Thyroid gland (tissue), 4 donors: Measurements from ENCODE around the gene SPTBN1. TPM values are rescaled to one million over a fixed set of nuclear protein-coding genes. Genes with fewer than 3 reads are reported as not detected.

Experiments used
- DNase-seq, 2 donors: peaks; one replicate each; pipeline ENCODE4 v3.0.0-alpha.2; 2019
- H3K27ac ChIP-seq, 3 donors: fragments of 200-600 bp; sonication (generic); 1 replicate in 2 of 3; 2 replicates in 1 of 3; pipeline ENCODE4 v1.5.1; 2016 to 2019; ENCODE audit warnings: mild to moderate bottlenecking in 1 of 3, moderate library complexity in 1 of 3
- H3K27me3 ChIP-seq: fragments of 200-600 bp; sonication (generic); one replicate; pipeline ENCODE4 v1.5.1; 2019
- H3K36me3 ChIP-seq, 2 donors: fragments of 200-600 bp; sonication (generic); one replicate each; pipeline ENCODE4 v1.5.1; 2016 to 2019
- H3K4me1 ChIP-seq, 2 donors: fragments of 200-600 bp; sonication (generic); one replicate each; pipeline ENCODE4 v1.5.1; 2017 to 2019
- H3K4me3 ChIP-seq, 3 donors: fragments of 200-600 bp; sonication (generic); replicated peaks in 1 of 3; 1 replicate in 2 of 3; 2 replicates in 1 of 3; pipeline ENCODE4 v1.5.1; 2016; ENCODE audit warnings: mild to moderate bottlenecking in 1 of 3
- H3K9me3 ChIP-seq: fragments of 200-600 bp; sonication (generic); one replicate; pipeline ENCODE4 v1.5.1; 2017
- POLR2A ChIP-seq, 2 donors: fragments of 450-650 bp; IDR thresholded peaks; one replicate each; pipeline ENCODE4 v1.6.1; 2017; ENCODE audit warnings: antibody characterized with exemption in 2 of 2, mild to moderate bottlenecking in 2 of 2, moderate library complexity in 1 of 2
- WGBS, 2 donors: methylation state at CpG; one replicate each; pipeline ENCODE4 v1.1.5; 2017; 5-methylcytosine and 5-hydroxymethylcytosine counted together
- intact Hi-C: fragments of 100-400 bp; cut with DNase I; formaldehyde crosslinking; loops from one replicate; pipeline ENCODE4 v1.15.1; 2023
- total RNA-seq, 4 donors: library from RNA; depleted of rRNA; stranded (reverse); fragments of >200 nt; gene quantifications; one replicate each; pipeline ENCODE4 v1.2.3, GENCODE V29; 2016
- TF ChIP-seq, protein P1 (sequence below), 6 experiments: fragments of 200-600 bp in 3 of 6; fragments of 450-650 bp in 3 of 6; sonication (generic) in 3 of 6; IDR thresholded peaks; one replicate each; pipeline ENCODE4 v1.5.1; 2016 to 2019; ENCODE audit warnings: antibody characterized with exemption in 6 of 6, mild to moderate bottlenecking in 2 of 6, inconsistent platforms in 1 of 6, moderate library complexity in 1 of 6

SPTBN1 gene
- total RNA-seq, 4 donors from 2014 or later = 381 to 513 (median 419) TPM

GRCh38 chr2:54597153-54597848 is 141.2 kb downstream of the SPTBN1 start:
- Histone ChIP-seq H3K27ac (peak overlapping the region in 1 of 3 donors; percentile 10), H3K36me3 (no peaks in the 10 kb centered on the region), H3K4me1 (peaks cover 55 to 65% of the 10 kb centered on the region in 2 donors), H3K4me3 (no peak overlapping the region), H3K9me3 (no peaks in the 10 kb centered on the region), H3K27me3 (no peaks in the 10 kb centered on the region)
- TF ChIP-seq, protein P1, sequence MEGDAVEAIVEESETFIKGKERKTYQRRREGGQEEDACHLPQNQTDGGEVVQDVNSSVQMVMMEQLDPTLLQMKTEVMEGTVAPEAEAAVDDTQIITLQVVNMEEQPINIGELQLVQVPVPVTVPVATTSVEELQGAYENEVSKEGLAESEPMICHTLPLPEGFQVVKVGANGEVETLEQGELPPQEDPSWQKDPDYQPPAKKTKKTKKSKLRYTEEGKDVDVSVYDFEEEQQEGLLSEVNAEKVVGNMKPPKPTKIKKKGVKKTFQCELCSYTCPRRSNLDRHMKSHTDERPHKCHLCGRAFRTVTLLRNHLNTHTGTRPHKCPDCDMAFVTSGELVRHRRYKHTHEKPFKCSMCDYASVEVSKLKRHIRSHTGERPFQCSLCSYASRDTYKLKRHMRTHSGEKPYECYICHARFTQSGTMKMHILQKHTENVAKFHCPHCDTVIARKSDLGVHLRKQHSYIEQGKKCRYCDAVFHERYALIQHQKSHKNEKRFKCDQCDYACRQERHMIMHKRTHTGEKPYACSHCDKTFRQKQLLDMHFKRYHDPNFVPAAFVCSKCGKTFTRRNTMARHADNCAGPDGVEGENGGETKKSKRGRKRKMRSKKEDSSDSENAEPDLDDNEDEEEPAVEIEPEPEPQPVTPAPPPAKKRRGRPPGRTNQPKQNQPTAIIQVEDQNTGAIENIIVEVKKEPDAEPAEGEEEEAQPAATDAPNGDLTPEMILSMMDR (IDR thresholded peaks at IDR 0.05) = no peak
- TF ChIP-seq POLR2A (IDR thresholded peaks at IDR 0.05) = no peak
- intact Hi-C loops = no loop called here
- 44 to 46% methylated on average over 5 of the region's 5 CpGs for WGBS, 2 donors
- peak; percentile 66 to 73 for DNase-seq

DNA sequence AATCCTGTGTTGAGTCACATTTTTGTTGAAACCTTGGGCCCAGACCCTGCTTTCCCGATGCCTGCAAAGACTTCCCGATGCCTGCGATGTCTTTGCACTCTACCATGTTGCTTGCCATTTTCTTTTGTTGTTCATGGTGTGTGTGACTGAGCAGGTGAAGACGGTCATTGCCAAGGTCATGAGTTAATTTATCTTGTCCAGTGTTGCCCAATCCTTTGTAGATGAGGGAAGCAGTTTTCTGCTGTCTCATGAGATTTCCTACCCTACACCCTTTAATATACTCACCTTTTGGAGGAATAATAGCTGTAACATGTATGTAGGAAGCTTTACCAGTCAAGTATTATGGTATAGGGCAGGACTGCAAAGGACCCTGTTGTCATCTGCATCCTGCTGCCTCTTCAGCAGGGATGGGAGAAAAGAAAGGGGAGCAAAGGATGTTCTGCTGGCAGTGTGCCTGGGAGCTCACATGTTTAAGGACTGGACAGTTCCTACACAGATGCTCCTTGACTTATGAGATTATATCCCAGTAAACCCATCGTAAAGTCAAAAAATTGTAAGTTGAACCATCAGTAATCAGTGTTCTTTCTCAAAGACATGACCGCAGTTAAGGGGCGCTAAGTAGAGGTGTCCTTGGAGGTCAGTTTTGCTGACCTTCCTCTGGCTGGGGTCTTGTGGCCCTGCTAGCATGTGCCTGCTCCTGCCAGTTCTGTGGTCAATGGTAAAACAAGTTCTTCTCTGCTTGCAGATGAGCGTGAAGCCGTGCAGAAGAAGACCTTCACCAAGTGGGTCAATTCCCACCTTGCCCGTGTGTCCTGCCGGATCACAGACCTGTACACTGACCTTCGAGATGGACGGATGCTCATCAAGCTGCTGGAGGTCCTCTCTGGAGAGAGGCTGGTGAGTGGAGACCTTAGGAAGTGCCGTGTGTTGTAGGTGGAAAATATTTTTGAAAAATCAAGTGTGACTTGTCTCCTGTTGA is 142.5 kb downstream of the SPTBN1 start:
- Histone ChIP-seq H3K36me3 (no peaks in the 10 kb centered on the region), H3K4me3 (no peak overlapping the region), H3K27ac (peak overlapping the region in 2 of 3 donors; percentile 51 to 71), H3K27me3 (no peaks in the 10 kb centered on the region), H3K4me1 (peaks cover 63 to 78% of the 10 kb centered on the region in 2 donors), H3K9me3 (no peaks in the 10 kb centered on the region)
- no peak for DNase-seq
- no peak for TF ChIP-seq POLR2A (IDR thresholded peaks at IDR 0.05)
- TF ChIP-seq, protein P1 (IDR thresholded peaks at IDR 0.05) = no peak
- 88 to 93% methylated on average over 14 of the region's 14 CpGs for WGBS, 2 donors
- intact Hi-C loops = no loop called here

DNA sequence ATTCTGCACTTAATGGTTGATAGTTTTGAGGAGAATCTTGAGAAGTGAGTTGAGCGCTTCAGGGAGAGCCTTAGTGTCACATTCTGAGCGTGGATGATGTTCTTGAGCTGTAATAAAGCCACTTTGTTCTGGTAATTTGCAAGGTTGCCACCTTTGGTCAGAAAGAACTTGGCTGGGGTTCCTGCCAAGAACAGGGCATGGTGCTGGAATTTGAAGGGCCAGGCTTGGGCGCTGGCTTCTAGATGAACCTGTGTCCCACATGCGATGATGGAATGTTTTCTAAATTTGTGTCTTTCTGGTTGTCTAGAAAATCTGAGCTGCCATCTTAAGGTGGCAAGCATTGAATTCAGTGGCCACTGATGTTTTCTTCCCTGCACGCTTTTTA is 143.2 kb downstream of the SPTBN1 start:
- H3K4me1 ChIP-seq = peaks cover 69 to 85% of the 10 kb centered on the region in 2 donors
- WGBS, 2 donors = 70% methylated on average over 5 of the region's 5 CpGs

DNA sequence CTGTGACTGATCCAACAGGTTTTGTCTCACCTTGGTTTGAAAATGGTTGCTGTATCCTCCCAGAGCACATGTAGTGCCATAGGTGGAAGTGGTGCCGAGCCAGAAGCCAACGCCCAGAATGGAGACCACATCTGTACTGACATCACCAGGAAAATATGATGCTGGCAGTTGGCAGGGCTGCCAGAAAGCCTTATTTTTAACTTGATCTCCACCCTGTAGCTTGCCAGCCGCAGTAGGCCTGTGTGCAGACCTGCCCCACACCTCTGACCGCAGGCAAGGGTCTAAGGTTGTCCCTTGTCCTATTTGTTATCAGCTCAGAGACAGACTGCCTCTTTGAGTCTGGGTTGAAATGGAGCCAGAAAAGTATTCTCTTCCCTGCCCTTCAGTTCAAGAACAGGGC is 143.8 kb downstream of the SPTBN1 start:
- DNase-seq = peak; percentile 21 to 32
- intact Hi-C loops = no loop called here
- H3K4me1 ChIP-seq = peaks cover 71 to 91% of the 10 kb centered on the region in 2 donors
- no peak overlapping the region for H3K4me3 ChIP-seq
- no peaks in the 10 kb centered on the region for H3K27me3 ChIP-seq
- no peaks in the 10 kb centered on the region for H3K9me3 ChIP-seq
- TF ChIP-seq POLR2A (IDR thresholded peaks at IDR 0.05) = no peak
- TF ChIP-seq, protein P1 (IDR thresholded peaks at IDR 0.05) = no peak
- H3K27ac ChIP-seq = peak overlapping the region in 2 of 3 donors; percentile 51 to 71
- H3K36me3 ChIP-seq = no peaks in the 10 kb centered on the region
- 60 to 73% methylated on average over 4 of the region's 4 CpGs for WGBS, 2 donors

More for the DNA sequence above, 143.2 kb downstream of the SPTBN1 start:
- H3K9me3 ChIP-seq = no peaks in the 10 kb centered on the region
- intact Hi-C loops = no loop called here
- TF ChIP-seq, protein P1 (IDR thresholded peaks at IDR 0.05) = no peak
- no peak for TF ChIP-seq POLR2A (IDR thresholded peaks at IDR 0.05)
- H3K4me3 ChIP-seq = no peak overlapping the region
- H3K36me3 ChIP-seq = no peaks in the 10 kb centered on the region
- H3K27ac ChIP-seq = peak overlapping the region in 2 of 3 donors; percentile 51 to 71
- H3K27me3 ChIP-seq = no peaks in the 10 kb centered on the region
- DNase-seq = peak; percentile 69 to 71
